HEK293T (cell line): ENCODE measurements around the gene CHRND.

Source experiments
- CTBP1 ChIP-seq: fragments of 450-650 bp; IDR thresholded peaks from 2 replicates; pipeline ENCODE4 v1.6.1; 2016; ENCODE audit warnings: borderline replicate concordance
- FOXM1 ChIP-seq: fragments of 450-650 bp; IDR thresholded peaks from 2 replicates; pipeline ENCODE4 v1.6.1; 2017; ENCODE audit warnings: mild to moderate bottlenecking, borderline replicate concordance
- SP1 ChIP-seq: fragments of 450-650 bp; IDR thresholded peaks from 2 replicates; pipeline ENCODE4 v1.6.1; 2017
- SUZ12 ChIP-seq: fragments of 450-650 bp; IDR thresholded peaks from 2 replicates; pipeline ENCODE4 v1.6.1; 2016; ENCODE audit warnings: mild to moderate bottlenecking

DNA sequence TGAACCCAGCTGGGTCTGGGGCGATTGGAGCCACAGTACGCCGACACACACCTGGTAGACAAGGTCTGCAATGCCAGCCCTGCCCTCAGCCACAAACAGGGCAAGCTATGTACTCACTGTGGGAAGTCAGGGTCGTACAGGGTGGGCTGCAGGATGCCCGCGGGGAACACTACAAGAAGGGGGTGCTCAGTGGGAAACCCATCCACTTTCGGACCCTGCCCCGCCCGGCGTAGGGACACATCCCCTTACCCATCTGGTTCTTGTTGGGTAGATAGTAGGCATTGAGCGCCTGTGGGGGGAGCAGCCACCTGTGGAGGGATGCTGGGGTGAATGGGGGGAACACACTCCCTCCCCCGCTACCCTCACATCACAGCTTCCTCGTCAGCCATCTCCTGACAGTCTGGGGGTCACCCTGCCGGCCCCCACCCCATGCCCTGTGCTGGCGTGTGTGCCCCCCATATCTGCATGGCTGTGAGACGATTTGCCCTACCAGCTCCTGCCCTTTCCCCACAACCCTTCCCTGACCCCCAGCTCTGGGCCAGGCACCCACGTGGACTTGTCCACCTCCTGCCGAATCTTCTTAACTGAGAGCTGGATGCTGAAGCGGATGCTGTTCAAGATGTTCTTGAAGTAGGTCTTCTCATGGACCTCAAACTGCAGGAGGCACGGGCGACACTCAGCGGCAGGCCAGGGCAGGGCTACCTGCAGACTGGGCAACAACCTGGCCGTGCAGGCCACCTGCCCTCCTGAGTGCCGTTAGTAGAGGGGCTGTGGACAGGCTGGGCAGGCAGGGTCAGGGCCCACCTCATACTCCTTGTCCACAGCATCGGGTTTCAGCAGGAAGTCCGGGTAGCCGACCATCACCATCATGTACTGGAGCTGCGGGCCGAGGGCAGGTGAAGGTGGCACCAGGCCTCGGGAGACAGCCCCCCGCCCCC is 43.4 kb upstream of the CHRND start:
- TF ChIP-seq SP1: no peak
- TF ChIP-seq FOXM1: no peak
- no peak for TF ChIP-seq CTBP1
- TF ChIP-seq SUZ12: no peak
